Stomach (tissue), 4 donors: ENCODE measurements around the gene CRADD.

ENCODE experiments used
- CTCF ChIP-seq, 7 experiments: fragments of 450-650 bp in 4 of 7; fragments of 200-600 bp in 3 of 7; sonication (generic) in 3 of 7; IDR thresholded peaks; one replicate each; pipeline ENCODE4 v1.5.1; 2016 to 2019; ENCODE audit warnings: antibody characterized with exemption in 7 of 7, control low read depth in 2 of 7, mild to moderate bottlenecking in 1 of 7
- EP300 ChIP-seq: sonication (generic); formaldehyde crosslinking; IDR thresholded peaks from one replicate; pipeline ENCODE4 v1.6.1; 2017; ENCODE audit warnings: antibody characterized with exemption

- TF ChIP-seq EP300 (no peak), CTCF (IDR thresholded peaks at IDR 0.05) (no peak)
Measured at GRCh38 chr12:93758801-93759373, 81.7 kb downstream of the CRADD start.
